Stimulated activated CD8-positive, alpha-beta memory T cell treated with anti-CD3 and anti-CD28 coated beads, Interleukin-7, amount 100 ng/mL, for 48 hours (primary cell): ENCODE results near the gene OR52M1.

Source experiments
- DNase-seq, 2 donors: peaks; one replicate each; pipeline ENCODE4 v3.0.0-alpha.2; 2020; ENCODE audit warnings: low read depth in 1 of 2; ENCODE audit errors: extremely low read depth in 1 of 2

OR52M1 gene

GRCh38 chr11:4565371-4565770, 20.4 kb downstream of the OR52M1 start:
- DNase-seq: no peak

GRCh38 chr11:4569075-4569474, 24.1 kb downstream of the OR52M1 start:
- no peak for DNase-seq

GRCh38 chr11:4576880-4577279, 31.9 kb downstream of the OR52M1 start:
- no peak for DNase-seq

- DNase-seq: no peak
Measured at GRCh38 chr11:4577761-4578160, 32.8 kb downstream of the OR52M1 start.

- no peak for DNase-seq
Measured at GRCh38 chr11:4578624-4579023, 33.6 kb downstream of the OR52M1 start.

GRCh38 chr11:4580124-4580523, 35.1 kb downstream of the OR52M1 start:
- DNase-seq: no peak

- no peak for DNase-seq
Measured at GRCh38 chr11:4581443-4581842, 36.5 kb downstream of the OR52M1 start, which contains the start of gene OR52I2. Gene OR52I2 (plus strand): TSS chr11:4581743.

GRCh38 chr11:4589017-4589416, 44.0 kb downstream of the OR52M1 start:
- no peak for DNase-seq

GRCh38 chr11:4593739-4594138, 48.7 kb downstream of the OR52M1 start, which contains the start of gene OR52I1:
Gene OR52I1 (plus strand): TSS chr11:4594039. CDS start chr11:4594039, 0 bp downstream.
- no peak for DNase-seq
